Gastrocnemius medialis (tissue), 4 donors: ENCODE data around the gene RNU5B-1. TPM values are rescaled to one million over a fixed set of nuclear protein-coding genes. Genes with fewer than 3 reads are reported as not detected.

Source experiments
- ATAC-seq, 2 donors: fragments of 150-250 bp; one replicate each; pipeline ENCODE4 v1.9.1; 2016
- DNase-seq, 2 donors: peaks; one replicate each; pipeline ENCODE4 v3.0.0-alpha.2; 2019
- H3K27ac ChIP-seq, 4 donors: fragments of 200-600 bp; sonication (generic); 1 replicate in 1 of 4; 2 replicates in 3 of 4; pipeline ENCODE4 v1.5.1; 2016 to 2018; ENCODE audit warnings: mild to moderate bottlenecking in 2 of 4, moderate library complexity in 1 of 4
- H3K27me3 ChIP-seq, 3 donors: fragments of 200-600 bp; sonication (generic) in 2 of 3; 1 replicate in 1 of 3; 2 replicates in 2 of 3; pipeline versions ENCODE4 v1.5.1 to v1.6.0; 2016 to 2019; ENCODE audit warnings: mild to moderate bottlenecking in 1 of 3, moderate library complexity in 1 of 3
- H3K36me3 ChIP-seq, 2 donors: fragments of 200-600 bp; sonication (generic) in 1 of 2; one replicate each; pipeline ENCODE4 v1.5.1; 2017 to 2018
- H3K4me1 ChIP-seq, 2 donors: fragments of 200-600 bp; sonication (generic) in 1 of 2; one replicate each; pipeline ENCODE4 v1.5.1; 2016 to 2017; ENCODE audit warnings: mild to moderate bottlenecking in 2 of 2
- H3K4me3 ChIP-seq, 4 donors: fragments of 200-600 bp; sonication (generic) in 3 of 4; 1 replicate in 1 of 4; 2 replicates in 3 of 4; pipeline ENCODE4 v1.5.1; 2016 to 2019; ENCODE audit warnings: mild to moderate bottlenecking in 2 of 4
- H3K9me3 ChIP-seq, 3 donors: fragments of 200-600 bp; sonication (generic) in 2 of 3; 1 replicate in 1 of 3; 2 replicates in 2 of 3; pipeline ENCODE4 v1.5.1; 2016 to 2019
- CTCF ChIP-seq, 5 experiments: fragments of 450-650 bp in 3 of 5; fragments of 200-600 bp in 2 of 5; sonication (generic) in 2 of 5; IDR thresholded peaks in 4 of 5; conservative IDR thresholded peaks in 1 of 5; 1 replicate in 4 of 5; 2 replicates in 1 of 5; pipeline ENCODE4 v1.5.1; 2016 to 2019; ENCODE audit warnings: antibody characterized with exemption in 5 of 5, mild to moderate bottlenecking in 3 of 5, moderate library complexity in 3 of 5
- POLR2A ChIP-seq, 2 donors: fragments of 450-650 bp; IDR thresholded peaks; one replicate each; pipeline ENCODE4 v1.6.1; 2017; ENCODE audit warnings: antibody characterized with exemption in 2 of 2, mild to moderate bottlenecking in 2 of 2, moderate library complexity in 2 of 2
- in situ Hi-C, 4 donors: fragments of 200-750 bp; cut with MboI; loops; one replicate each; pipeline versions ENCODE4 v1.15.0 to v1.8.0; 2017; ENCODE audit warnings: low sequenced_read_pairs in 4 of 4
- intact Hi-C: fragments of 100-400 bp; cut with DNase I; formaldehyde crosslinking; loops from one replicate; pipeline ENCODE4 v1.15.1; 2023; ENCODE audit warnings: low total_unique reads
- total RNA-seq, 4 donors: library from RNA; depleted of rRNA; stranded (reverse); fragments of >200 nt; gene quantifications; one replicate each; pipeline versions ENCODE4 v1.1.0 to v1.2.3, GENCODE V29; 2016

Gene RNU5B-1
- total RNA-seq, 4 donors from 2014 or later = not detected

GRCh38 chr15:65292938-65293518, 11.4 kb upstream of the RNU5B-1 start:
- intact Hi-C loops = no loop called here
- TF ChIP-seq CTCF (IDR thresholded peaks at IDR 0.05 in 4 of 5, conservative IDR thresholded peaks at IDR 0.05 in 1 of 5) = no peak
- TF ChIP-seq POLR2A (IDR thresholded peaks at IDR 0.05) = no peak
- in situ Hi-C loops = loop anchor here in 3 of 4 donors (25.0 kb wide), 1 partner anchor 256 kb away; the partner anchor contains the start of genes MTFMT (in 3 of the 3) and SLC51B (in 3 of the 3)
- no peaks in the 10 kb centered on the region for H3K36me3 ChIP-seq
- peaks cover 11% of the 10 kb centered on the region in 2 donors for H3K4me1 ChIP-seq
- H3K9me3 ChIP-seq = no peaks in the 10 kb centered on the region
- no peak overlapping the region for H3K27ac ChIP-seq
- DNase-seq (no peak), ATAC-seq (no peak)
- no peak overlapping the region for H3K4me3 ChIP-seq
- H3K27me3 ChIP-seq = no peaks in the 10 kb centered on the region

- Histone ChIP-seq H3K9me3 (no peaks in the 10 kb centered on the region), H3K27me3 (no peaks in the 10 kb centered on the region), H3K36me3 (no peaks in the 10 kb centered on the region), H3K4me3 (no peak overlapping the region), H3K27ac (no peak overlapping the region), H3K4me1 (peaks cover 16 to 18% of the 10 kb centered on the region in 2 donors)
- DNase-seq (no peak), ATAC-seq (no peak)
- in situ Hi-C loops (loop anchor here in 3 of 4 donors (25.0 kb wide), 1 partner anchor 261 kb away; the partner anchor contains the start of genes MTFMT (in 3 of the 3) and SLC51B (in 3 of the 3)), intact Hi-C loops (no loop called here)
- TF ChIP-seq POLR2A (IDR thresholded peaks at IDR 0.05) (no peak), CTCF (IDR thresholded peaks at IDR 0.05 in 4 of 5, conservative IDR thresholded peaks at IDR 0.05 in 1 of 5) (no peak)
Measured at GRCh38 chr15:65298731-65299130, 5.7 kb upstream of the RNU5B-1 start.

DNA sequence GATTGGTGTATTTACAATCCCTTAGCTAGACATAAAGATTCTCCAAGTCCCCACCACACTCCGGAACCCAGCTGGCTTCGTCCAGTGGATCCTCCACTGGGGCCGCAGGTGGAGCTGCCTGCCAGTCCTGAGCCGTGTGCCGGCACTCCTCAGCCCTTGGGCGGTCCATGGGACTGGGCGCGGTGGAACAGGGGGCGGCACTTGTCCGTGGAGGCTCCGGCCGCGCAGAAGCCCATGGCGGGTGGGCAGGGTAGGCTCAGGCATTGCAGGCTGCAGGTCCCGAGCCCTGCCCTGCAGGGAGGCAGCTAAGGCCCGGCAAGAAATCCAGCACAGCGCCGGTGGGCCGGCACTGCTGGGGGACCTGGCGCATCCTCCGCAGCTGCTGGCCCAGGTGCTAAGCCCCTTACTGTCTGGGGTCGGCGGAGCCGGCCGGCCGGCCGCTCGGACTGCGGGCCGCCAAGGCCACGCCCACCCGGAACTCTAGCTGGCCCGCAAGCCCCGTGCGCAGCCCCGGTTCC, 3.5 kb upstream of the RNU5B-1 start:
- TF ChIP-seq CTCF (IDR thresholded peaks at IDR 0.05 in 4 of 5, conservative IDR thresholded peaks at IDR 0.05 in 1 of 5) (no peak), POLR2A (IDR thresholded peaks at IDR 0.05) (no peak)
- intact Hi-C loops (loop anchor here (10.0 kb wide), 1 partner anchor 314 kb away; the partner anchor contains the start of gene INTS14), in situ Hi-C loops (no loop called here)
- H3K36me3 ChIP-seq = no peaks in the 10 kb centered on the region
- H3K4me3 ChIP-seq = no peak overlapping the region
- no peaks in the 10 kb centered on the region for H3K27me3 ChIP-seq
- DNase-seq = no peak
- H3K9me3 ChIP-seq = no peaks in the 10 kb centered on the region
- H3K27ac ChIP-seq = no peak overlapping the region
- H3K4me1 ChIP-seq = peaks cover 16 to 18% of the 10 kb centered on the region in 2 donors
- no peak for ATAC-seq

DNA sequence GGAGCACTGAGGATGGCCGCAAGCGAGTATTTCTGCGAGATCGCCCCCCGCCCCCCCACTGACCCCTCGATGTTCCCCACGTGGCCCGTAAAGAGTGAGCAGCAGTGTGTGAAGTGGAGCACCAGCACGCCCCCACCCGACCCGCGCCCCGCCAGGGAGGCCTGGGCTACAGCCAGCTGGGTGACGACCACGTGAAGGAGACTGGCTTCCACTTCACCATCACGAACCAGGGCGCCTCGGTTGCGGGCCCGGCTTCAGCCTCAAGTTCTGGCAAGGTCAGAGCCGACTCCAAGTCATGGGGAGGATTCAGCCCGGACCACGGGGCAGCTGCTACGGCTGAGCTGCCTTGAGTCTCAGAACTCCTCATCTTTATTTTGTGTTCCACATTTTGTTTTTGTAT, 2.4 kb upstream of the RNU5B-1 start:
- in situ Hi-C loops (no loop called here), intact Hi-C loops (loop anchor here (10.0 kb wide), 1 partner anchor 313 kb away; the partner anchor contains the start of gene INTS14)
- Histone ChIP-seq H3K4me3 (no peak overlapping the region), H3K27ac (peak overlapping the region in 2 of 4 donors; percentile 5 to 89), H3K36me3 (no peaks in the 10 kb centered on the region), H3K9me3 (no peaks in the 10 kb centered on the region), H3K4me1 (peaks cover 10 to 14% of the 10 kb centered on the region in 2 donors), H3K27me3 (no peaks in the 10 kb centered on the region)
- DNase-seq = no peak
- ATAC-seq = no peak
- TF ChIP-seq POLR2A (IDR thresholded peaks at IDR 0.05) = no peak
- no peak for TF ChIP-seq CTCF (IDR thresholded peaks at IDR 0.05 in 4 of 5, conservative IDR thresholded peaks at IDR 0.05 in 1 of 5)
